ENCODE measurements around the gene RCAN3.

RCAN3 gene

DNA sequence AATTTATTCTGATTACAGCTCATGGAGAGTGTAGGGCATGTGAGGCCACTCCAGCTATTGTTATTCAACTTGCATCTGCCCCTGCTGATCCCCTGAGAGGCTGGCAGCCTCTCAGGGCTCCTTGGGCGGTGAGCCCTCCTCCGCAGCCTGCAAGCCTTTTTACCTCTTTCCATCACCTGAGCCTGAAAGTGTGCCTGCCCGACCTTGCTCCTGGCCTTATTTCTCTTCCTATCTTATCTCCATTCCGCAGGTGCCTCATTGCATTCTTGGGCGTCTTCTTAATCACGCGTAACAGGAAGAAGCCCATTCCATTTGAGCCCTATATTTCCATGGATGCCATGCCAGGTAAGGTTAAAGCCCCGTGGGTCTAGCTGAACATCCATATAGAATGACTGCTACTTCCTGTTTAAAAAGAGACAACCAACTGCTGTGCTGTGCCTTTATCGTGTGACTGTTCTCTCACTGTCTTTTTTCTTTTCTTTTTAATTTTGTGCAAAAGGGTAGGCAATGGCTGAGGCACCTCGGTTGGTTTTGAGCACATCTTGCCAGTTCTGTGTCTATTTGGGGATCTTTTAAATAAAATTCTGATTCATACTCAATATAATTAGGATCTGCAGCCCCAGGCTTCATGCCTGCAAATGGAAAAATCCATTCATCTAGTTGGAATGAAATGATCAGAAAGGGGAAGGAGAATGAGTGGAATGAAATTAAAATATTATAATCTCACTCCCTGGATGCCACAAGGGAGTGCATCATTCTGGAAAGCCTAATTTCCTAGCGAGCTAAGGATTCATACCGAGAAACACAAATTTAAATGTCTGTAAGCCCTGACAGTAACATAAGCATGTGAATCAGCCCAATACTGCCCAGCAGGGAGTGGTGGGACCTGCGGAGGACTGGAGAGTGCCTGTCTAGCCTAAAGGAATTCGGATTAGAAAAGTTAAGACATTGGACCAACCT is 38.6 kb upstream of the RCAN3 start:
- no peak overlapping the region for H3K27ac ChIP-seq

DNA sequence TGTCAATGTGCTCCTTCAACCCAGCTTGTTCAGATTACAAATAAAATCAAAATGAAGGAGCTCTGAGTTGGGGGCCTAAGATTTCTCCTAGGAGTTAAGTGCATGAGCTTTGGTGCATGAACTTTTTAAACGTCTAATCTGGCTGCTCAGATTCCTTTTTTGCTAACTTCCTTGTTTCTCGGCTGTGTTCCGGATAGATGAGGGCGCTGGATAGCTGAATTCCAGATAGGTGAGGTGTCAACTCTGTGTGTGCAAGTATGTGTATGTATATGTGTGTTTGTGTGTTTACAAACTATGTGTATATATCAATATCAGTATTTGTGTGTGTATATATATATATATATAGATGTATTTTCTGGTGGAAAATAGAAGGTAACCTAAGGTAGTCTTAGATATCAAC is 37.5 kb upstream of the RCAN3 start:
- H3K27ac ChIP-seq = no peak overlapping the region
- TF ChIP-seq ZFX (IDR thresholded peaks at IDR 0.05; ENCODE audit: borderline replicate concordance) = no peak
- TF ChIP-seq, protein P1, sequence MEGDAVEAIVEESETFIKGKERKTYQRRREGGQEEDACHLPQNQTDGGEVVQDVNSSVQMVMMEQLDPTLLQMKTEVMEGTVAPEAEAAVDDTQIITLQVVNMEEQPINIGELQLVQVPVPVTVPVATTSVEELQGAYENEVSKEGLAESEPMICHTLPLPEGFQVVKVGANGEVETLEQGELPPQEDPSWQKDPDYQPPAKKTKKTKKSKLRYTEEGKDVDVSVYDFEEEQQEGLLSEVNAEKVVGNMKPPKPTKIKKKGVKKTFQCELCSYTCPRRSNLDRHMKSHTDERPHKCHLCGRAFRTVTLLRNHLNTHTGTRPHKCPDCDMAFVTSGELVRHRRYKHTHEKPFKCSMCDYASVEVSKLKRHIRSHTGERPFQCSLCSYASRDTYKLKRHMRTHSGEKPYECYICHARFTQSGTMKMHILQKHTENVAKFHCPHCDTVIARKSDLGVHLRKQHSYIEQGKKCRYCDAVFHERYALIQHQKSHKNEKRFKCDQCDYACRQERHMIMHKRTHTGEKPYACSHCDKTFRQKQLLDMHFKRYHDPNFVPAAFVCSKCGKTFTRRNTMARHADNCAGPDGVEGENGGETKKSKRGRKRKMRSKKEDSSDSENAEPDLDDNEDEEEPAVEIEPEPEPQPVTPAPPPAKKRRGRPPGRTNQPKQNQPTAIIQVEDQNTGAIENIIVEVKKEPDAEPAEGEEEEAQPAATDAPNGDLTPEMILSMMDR (IDR thresholded peaks at IDR 0.05) = no peak

More for the DNA sequence above, 38.6 kb upstream of the RCAN3 start:
- TF ChIP-seq, protein P1 (IDR thresholded peaks at IDR 0.05) = no peak
- no peak for TF ChIP-seq ZFX (IDR thresholded peaks at IDR 0.05; ENCODE audit: borderline replicate concordance)

DNA sequence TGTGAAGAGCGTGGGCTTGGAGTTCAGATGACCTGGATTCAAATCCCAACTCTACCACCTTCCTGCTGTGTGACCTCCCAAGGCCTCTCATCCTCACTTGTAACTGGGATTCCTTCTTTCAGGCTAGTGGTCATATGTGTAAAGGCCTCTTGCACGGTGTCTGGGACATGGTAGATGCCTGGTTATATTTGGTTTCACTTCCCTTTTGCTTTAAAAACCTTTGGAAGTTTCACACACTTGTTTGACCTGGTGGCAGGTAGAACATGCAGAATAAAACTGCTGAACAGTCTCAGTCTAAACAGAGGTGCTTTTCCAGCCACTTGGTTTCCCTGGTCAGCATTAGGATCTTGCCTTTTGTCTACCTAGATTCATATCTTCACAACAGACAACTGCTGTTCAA is 37.0 kb upstream of the RCAN3 start:
- H3K27ac ChIP-seq = no peak overlapping the region
- TF ChIP-seq, protein P1 (IDR thresholded peaks at IDR 0.05) = no peak
- no peak for TF ChIP-seq ZFX (IDR thresholded peaks at IDR 0.05; ENCODE audit: borderline replicate concordance)

DNA sequence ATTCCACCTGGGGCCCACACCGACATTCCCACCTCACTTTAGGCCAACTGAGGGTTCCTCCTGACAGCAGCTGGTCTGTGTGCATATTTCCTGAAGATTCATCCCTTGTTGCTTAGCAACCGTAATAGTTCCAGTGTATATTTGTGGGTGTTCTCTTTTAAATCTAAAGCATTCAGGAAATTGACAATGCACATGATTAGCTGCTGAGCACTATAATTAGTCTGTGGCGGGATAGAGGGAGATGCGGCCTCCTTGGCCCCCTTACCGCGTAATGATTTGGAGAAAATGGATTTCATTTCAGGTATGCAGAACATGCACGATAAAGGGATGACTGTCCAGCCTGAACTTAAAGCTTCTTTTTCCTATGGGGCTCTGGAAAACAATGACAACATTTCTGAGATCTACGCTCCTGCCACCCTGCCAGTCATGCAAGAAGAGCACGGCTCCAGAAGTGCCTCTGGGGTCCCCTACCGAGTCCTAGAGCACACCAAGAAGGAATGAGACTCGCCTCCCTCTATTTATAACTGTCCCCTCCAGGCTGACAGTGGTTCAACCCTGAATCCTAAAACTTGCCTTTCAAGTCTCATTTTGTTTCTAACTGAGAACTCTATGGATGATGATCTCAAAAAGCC is 33.8 kb upstream of the RCAN3 start:
- H3K27ac ChIP-seq = no peak overlapping the region
- TF ChIP-seq, protein P1 (IDR thresholded peaks at IDR 0.05) = no peak
- no peak for TF ChIP-seq ZFX (IDR thresholded peaks at IDR 0.05; ENCODE audit: borderline replicate concordance)

DNA sequence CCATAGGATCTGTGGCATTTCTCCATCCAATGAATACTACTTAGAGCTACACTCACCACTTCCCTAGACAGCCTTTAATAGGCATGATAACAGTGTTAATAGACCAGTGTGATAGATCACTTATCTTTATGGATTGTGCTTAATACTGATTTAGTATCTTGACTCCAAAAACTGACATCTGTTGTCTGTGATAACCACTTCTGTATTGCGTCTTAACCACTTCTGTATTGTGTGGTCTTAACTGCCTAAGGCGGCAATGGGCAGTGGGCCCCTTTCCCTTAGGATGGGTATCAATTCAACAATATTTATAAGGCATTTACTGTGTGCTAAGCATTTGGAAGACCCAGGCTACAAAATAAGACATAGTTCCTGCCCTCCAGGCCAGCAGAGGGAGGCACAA is 32.0 kb upstream of the RCAN3 start:
- TF ChIP-seq ZFX (IDR thresholded peaks at IDR 0.05; ENCODE audit: borderline replicate concordance) = no peak
- TF ChIP-seq, protein P1 (IDR thresholded peaks at IDR 0.05) = no peak
- H3K27ac ChIP-seq = no peak overlapping the region

DNA sequence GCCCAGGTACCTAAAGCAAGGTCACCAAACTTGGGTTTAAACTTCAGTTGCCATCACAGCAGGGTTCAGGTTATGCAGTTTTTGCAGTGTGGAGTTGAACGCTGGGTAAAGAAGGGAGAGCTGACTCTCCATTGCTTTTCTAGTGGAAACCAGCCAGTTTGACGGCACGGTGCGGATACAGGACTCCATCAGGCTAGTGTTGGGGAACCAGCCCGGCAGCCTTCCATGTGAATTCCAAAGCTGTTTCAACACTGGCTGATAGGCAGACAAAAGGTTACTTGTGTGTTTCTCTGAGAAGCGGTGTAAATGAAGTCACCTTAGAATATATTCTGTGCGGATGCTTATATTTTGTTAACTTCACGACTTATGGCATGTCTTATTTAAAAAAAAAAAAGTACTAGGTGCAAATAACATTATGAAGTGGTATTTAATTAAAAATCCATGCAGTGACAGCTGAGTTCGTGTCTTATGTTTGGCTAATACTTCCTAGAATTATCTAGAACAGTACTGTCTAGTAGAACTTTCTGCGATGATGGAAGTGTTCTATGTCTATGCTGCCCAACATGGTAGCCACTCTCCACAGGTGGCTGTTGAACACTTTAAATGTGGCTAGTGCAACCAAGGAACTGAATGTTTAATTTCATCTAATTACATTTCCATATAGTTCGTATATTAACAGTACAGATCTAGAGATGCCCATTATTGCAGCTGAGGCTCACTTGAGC is 29.9 kb upstream of the RCAN3 start:
- H3K27ac ChIP-seq = no peak overlapping the region
- no peak for TF ChIP-seq ZFX (IDR thresholded peaks at IDR 0.05; ENCODE audit: borderline replicate concordance)
- TF ChIP-seq, protein P1 (IDR thresholded peaks at IDR 0.05) = no peak

All from 22Rv1 (cell line).